Renal cortex interstitium (tissue), 11 donors: ENCODE data around the gene MAPK8IP2. TPM values are rescaled to one million over a fixed set of nuclear protein-coding genes. Genes with fewer than 3 reads are reported as not detected.
A peak's percentile ranks its signal among the peaks of the same experiment; 100 is the strongest.

Experiments
- DNase-seq, 11 donors: peaks; one replicate each; pipeline ENCODE4 v3.0.0-alpha.2; 2013; ENCODE audit warnings: low read depth in 9 of 11, low spot score in 4 of 11; ENCODE audit errors: extremely low read depth in 1 of 11
- polyA plus RNA-seq, 3 donors: library from polyadenylated mRNA; unstranded; fragments of 120-200 nt; gene quantifications; one replicate each; pipeline ENCODE4 v1.2.1, GENCODE V29; 2013; ENCODE audit not compliant: insufficient read length in 3 of 3

MAPK8IP2 gene
- polyA plus RNA-seq, 3 donors: 0.78 to 1.0 (median 0.98) TPM

GRCh38 chr22:50573491-50574382, 26.9 kb upstream of the MAPK8IP2 start:
- no peak for DNase-seq

- DNase-seq: no peak
Measured at GRCh38 chr22:50574383-50574755, 26.2 kb upstream of the MAPK8IP2 start.

GRCh38 chr22:50575426-50575941, 25.1 kb upstream of the MAPK8IP2 start:
- DNase-seq: no peak

- DNase-seq: peak in 2 of 11 donors; percentile 32
Measured at GRCh38 chr22:50576070-50576469, 24.5 kb upstream of the MAPK8IP2 start.

GRCh38 chr22:50576806-50577696, 23.5 kb upstream of the MAPK8IP2 start:
- DNase-seq: no peak

GRCh38 chr22:50577697-50577986, 23.0 kb upstream of the MAPK8IP2 start:
- DNase-seq: no peak

GRCh38 chr22:50577987-50578775, 22.4 kb upstream of the MAPK8IP2 start, which contains the start of gene CPT1B:
TSS of gene CPT1B (minus strand) at chr22:50578427. CDS start at chr22:50577915, 512 bp downstream.
- peak in 1 of 11 donors; percentile 31 for DNase-seq

GRCh38 chr22:50578776-50579310, 21.8 kb upstream of the MAPK8IP2 start:
- no peak for DNase-seq

- DNase-seq: no peak
Measured at GRCh38 chr22:50579752-50580151, 20.8 kb upstream of the MAPK8IP2 start.

GRCh38 chr22:50581031-50581949, 19.3 kb upstream of the MAPK8IP2 start:
- no peak for DNase-seq

GRCh38 chr22:50581950-50582492, 18.6 kb upstream of the MAPK8IP2 start:
- DNase-seq: peak in 1 of 11 donors; percentile 11

GRCh38 chr22:50582493-50583293, 17.9 kb upstream of the MAPK8IP2 start, which contains the start of gene CHKB:
TSS of gene CHKB (minus strand) at chr22:50582849. CDS start at chr22:50582781, 68 bp downstream.
- DNase-seq: peak; percentile 90 to 98 (median 96)

- no peak for DNase-seq
Measured at GRCh38 chr22:50583294-50583861, 17.2 kb upstream of the MAPK8IP2 start.

GRCh38 chr22:50584106-50585096, 16.2 kb upstream of the MAPK8IP2 start:
- DNase-seq: no peak

- DNase-seq: no peak
Measured at GRCh38 chr22:50585238-50585637, 15.4 kb upstream of the MAPK8IP2 start.
